Gastrocnemius medialis (tissue), 4 donors: ENCODE measurements around the gene CIITA. TPM values are rescaled to one million over a fixed set of nuclear protein-coding genes. Genes with fewer than 3 reads are reported as not detected.
"Not testable (repeated sequence)": the region's sequence is repeated elsewhere in the genome, so short reads cannot be mapped to it uniquely, and the experiment has no call there.

Experiments used
- ATAC-seq, 2 donors: fragments of 150-250 bp; one replicate each; pipeline ENCODE4 v1.9.1; 2016
- DNase-seq, 2 donors: peaks; one replicate each; pipeline ENCODE4 v3.0.0-alpha.2; 2019
- H3K27ac ChIP-seq, 4 donors: fragments of 200-600 bp; sonication (generic); 1 replicate in 1 of 4; 2 replicates in 3 of 4; pipeline ENCODE4 v1.5.1; 2016 to 2018; ENCODE audit warnings: mild to moderate bottlenecking in 2 of 4, moderate library complexity in 1 of 4
- H3K27me3 ChIP-seq, 3 donors: fragments of 200-600 bp; sonication (generic) in 2 of 3; 1 replicate in 1 of 3; 2 replicates in 2 of 3; pipeline versions ENCODE4 v1.5.1 to v1.6.0; 2016 to 2019; ENCODE audit warnings: mild to moderate bottlenecking in 1 of 3, moderate library complexity in 1 of 3
- H3K36me3 ChIP-seq, 2 donors: fragments of 200-600 bp; sonication (generic) in 1 of 2; one replicate each; pipeline ENCODE4 v1.5.1; 2017 to 2018
- H3K4me1 ChIP-seq, 2 donors: fragments of 200-600 bp; sonication (generic) in 1 of 2; one replicate each; pipeline ENCODE4 v1.5.1; 2016 to 2017; ENCODE audit warnings: mild to moderate bottlenecking in 2 of 2
- H3K4me3 ChIP-seq, 4 donors: fragments of 200-600 bp; sonication (generic) in 3 of 4; 1 replicate in 1 of 4; 2 replicates in 3 of 4; pipeline ENCODE4 v1.5.1; 2016 to 2019; ENCODE audit warnings: mild to moderate bottlenecking in 2 of 4
- H3K9me3 ChIP-seq, 3 donors: fragments of 200-600 bp; sonication (generic) in 2 of 3; 1 replicate in 1 of 3; 2 replicates in 2 of 3; pipeline ENCODE4 v1.5.1; 2016 to 2019
- POLR2A ChIP-seq, 2 donors: fragments of 450-650 bp; IDR thresholded peaks; one replicate each; pipeline ENCODE4 v1.6.1; 2017; ENCODE audit warnings: antibody characterized with exemption in 2 of 2, mild to moderate bottlenecking in 2 of 2, moderate library complexity in 2 of 2
- in situ Hi-C, 4 donors: fragments of 200-750 bp; cut with MboI; loops; one replicate each; pipeline versions ENCODE4 v1.15.0 to v1.8.0; 2017; ENCODE audit warnings: low sequenced_read_pairs in 4 of 4
- intact Hi-C: fragments of 100-400 bp; cut with DNase I; formaldehyde crosslinking; loops from one replicate; pipeline ENCODE4 v1.15.1; 2023; ENCODE audit warnings: low total_unique reads
- total RNA-seq, 4 donors: library from RNA; depleted of rRNA; stranded (reverse); fragments of >200 nt; gene quantifications; one replicate each; pipeline versions ENCODE4 v1.1.0 to v1.2.3, GENCODE V29; 2016
- TF ChIP-seq, protein P1 (sequence below), 5 experiments: fragments of 450-650 bp in 3 of 5; fragments of 200-600 bp in 2 of 5; sonication (generic) in 2 of 5; IDR thresholded peaks in 4 of 5; conservative IDR thresholded peaks in 1 of 5; 1 replicate in 4 of 5; 2 replicates in 1 of 5; pipeline ENCODE4 v1.5.1; 2016 to 2019; ENCODE audit warnings: antibody characterized with exemption in 5 of 5, mild to moderate bottlenecking in 3 of 5, moderate library complexity in 3 of 5

Gene CIITA
- total RNA-seq, 4 donors from 2014 or later: 2.3 to 9.1 (median 5.1) TPM

DNA sequence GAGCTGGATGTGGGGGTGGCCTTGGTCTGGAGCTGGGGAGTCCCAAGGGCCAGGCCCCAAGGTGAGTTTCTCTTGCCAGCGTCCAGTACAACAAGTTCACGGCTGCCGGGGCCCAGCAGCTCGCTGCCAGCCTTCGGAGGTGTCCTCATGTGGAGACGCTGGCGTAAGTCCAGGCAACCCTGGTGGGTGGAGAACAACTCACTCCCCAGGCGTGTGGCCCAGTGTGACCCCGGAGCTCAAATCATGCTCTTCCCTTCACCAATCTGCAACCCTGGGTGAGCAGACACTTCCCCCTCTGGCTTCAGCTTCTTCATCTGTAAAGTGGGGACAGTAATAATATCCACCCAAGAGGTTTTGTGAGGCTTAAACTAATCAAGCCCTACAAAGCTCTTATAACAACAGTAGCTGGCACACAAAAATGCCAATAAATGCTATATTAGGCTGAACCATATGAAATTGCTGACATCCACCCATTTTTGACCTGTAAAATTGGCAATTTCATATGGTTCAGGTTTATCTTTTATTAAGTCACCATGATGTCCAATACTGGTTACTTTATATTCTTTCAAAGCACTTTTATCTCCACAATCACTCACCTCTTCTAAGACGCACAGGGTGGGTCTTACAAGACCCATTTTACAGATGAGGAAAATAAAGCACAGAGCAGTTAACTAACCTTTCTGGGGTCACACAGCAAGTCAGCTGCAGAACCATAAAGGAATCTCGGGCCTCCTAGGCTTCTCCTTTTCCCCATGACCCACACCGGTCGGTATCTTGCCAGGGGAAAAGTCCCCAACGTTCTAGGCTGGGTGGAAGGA, 45.5 kb downstream of the CIITA start:
- ATAC-seq (peak; percentile 3 to 21), DNase-seq (peak; percentile 78 to 88)
- peaks cover 52 to 61% of the 10 kb centered on the region in 2 donors for H3K4me1 ChIP-seq
- no peaks in the 10 kb centered on the region for H3K27me3 ChIP-seq
- no peak overlapping the region for H3K4me3 ChIP-seq
- peaks cover 0 to 18% of the 10 kb centered on the region in 2 donors for H3K36me3 ChIP-seq
- in situ Hi-C loops: loop anchor here in 2 of 4 donors (5.0 to 25.0 kb wide), 2 partner anchors 180 to 410 kb away; partner anchors contain the start of gene NUBP1 (in 1 of the 2)
- TF ChIP-seq POLR2A (IDR thresholded peaks at IDR 0.05): no peak
- TF ChIP-seq, protein P1, sequence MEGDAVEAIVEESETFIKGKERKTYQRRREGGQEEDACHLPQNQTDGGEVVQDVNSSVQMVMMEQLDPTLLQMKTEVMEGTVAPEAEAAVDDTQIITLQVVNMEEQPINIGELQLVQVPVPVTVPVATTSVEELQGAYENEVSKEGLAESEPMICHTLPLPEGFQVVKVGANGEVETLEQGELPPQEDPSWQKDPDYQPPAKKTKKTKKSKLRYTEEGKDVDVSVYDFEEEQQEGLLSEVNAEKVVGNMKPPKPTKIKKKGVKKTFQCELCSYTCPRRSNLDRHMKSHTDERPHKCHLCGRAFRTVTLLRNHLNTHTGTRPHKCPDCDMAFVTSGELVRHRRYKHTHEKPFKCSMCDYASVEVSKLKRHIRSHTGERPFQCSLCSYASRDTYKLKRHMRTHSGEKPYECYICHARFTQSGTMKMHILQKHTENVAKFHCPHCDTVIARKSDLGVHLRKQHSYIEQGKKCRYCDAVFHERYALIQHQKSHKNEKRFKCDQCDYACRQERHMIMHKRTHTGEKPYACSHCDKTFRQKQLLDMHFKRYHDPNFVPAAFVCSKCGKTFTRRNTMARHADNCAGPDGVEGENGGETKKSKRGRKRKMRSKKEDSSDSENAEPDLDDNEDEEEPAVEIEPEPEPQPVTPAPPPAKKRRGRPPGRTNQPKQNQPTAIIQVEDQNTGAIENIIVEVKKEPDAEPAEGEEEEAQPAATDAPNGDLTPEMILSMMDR (IDR thresholded peaks at IDR 0.05 in 4 of 5, conservative IDR thresholded peaks at IDR 0.05 in 1 of 5): no peak
- H3K27ac ChIP-seq: peak overlapping the region; percentile 92 to 94 (median 93)
- H3K9me3 ChIP-seq: no peaks in the 10 kb centered on the region
- intact Hi-C loops: loop anchor here (2.0 to 5.0 kb wide), 2 partner anchors 16 to 225 kb away; no protein-coding TSS in a partner anchor

DNA sequence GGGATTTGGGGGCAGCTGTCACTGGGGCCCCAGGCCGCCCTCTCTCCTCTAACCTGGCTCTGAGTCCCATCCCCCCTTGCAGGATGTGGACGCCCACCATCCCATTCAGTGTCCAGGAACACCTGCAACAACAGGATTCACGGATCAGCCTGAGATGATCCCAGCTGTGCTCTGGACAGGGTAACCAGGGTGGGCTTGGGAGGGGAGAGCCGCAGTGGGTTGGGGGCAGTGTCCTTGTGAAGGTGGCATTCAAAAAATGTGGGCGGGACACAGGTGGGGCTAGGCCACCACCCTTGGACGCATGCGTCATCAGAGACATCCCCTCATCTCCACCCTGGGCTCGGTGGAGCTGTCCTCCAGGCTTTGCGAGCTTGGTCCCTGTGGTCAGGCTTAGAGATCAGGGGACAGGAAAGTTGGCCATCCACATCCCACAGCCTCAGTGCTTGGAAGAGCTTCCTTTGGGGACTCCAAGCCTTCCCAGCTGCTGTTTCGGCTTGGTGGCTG, 46.2 kb downstream of the CIITA start:
- DNase-seq (peak in 1 of 2 donors; percentile 52), ATAC-seq (peak in 1 of 2 donors; percentile 10)
- in situ Hi-C loops (loop anchor here in 2 of 4 donors (5.0 to 25.0 kb wide), 2 partner anchors 181 to 411 kb away; partner anchors contain the start of gene NUBP1 (in 1 of the 2)), intact Hi-C loops (loop anchor here (2.0 to 5.0 kb wide), 2 partner anchors 16 to 224 kb away; no protein-coding TSS in a partner anchor)
- Histone ChIP-seq H3K27ac (peak overlapping the region; percentile 92 to 94 (median 93)), H3K4me3 (no peak overlapping the region), H3K36me3 (peaks cover 0 to 25% of the 10 kb centered on the region in 2 donors), H3K4me1 (peaks cover 52 to 58% of the 10 kb centered on the region in 2 donors), H3K27me3 (no peaks in the 10 kb centered on the region), H3K9me3 (no peaks in the 10 kb centered on the region)
- TF ChIP-seq, protein P1 (IDR thresholded peaks at IDR 0.05 in 4 of 5, conservative IDR thresholded peaks at IDR 0.05 in 1 of 5): no peak
- no peak for TF ChIP-seq POLR2A (IDR thresholded peaks at IDR 0.05)

DNA sequence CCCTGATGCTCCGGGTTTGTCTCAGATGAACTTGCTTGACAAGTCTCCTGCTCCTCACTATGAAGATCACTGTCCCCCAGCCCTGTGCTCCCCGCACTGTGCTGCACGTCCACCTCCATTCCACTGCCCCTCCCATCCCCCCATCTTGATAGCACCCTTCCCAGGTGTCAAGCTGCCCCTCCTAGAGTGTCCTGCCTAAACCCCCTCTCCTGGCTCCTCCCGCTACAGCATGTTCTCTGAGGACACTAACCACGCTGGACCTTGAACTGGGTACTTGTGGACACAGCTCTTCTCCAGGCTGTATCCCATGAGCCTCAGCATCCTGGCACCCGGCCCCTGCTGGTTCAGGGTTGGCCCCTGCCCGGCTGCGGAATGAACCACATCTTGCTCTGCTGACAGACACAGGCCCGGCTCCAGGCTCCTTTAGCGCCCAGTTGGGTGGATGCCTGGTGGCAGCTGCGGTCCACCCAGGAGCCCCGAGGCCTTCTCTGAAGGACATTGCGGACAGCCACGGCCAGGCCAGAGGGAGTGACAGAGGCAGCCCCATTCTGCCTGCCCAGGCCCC, 46.7 kb downstream of the CIITA start:
- intact Hi-C loops (loop anchor here (2.0 to 5.0 kb wide), 2 partner anchors 15 to 224 kb away; no protein-coding TSS in a partner anchor), in situ Hi-C loops (loop anchor here in 2 of 4 donors (5.0 to 25.0 kb wide), 2 partner anchors 181 to 411 kb away; partner anchors contain the start of gene NUBP1 (in 1 of the 2))
- DNase-seq (peak; percentile 87 to 97), ATAC-seq (peak; percentile 49 to 55)
- no peak overlapping the region for H3K4me3 ChIP-seq
- peaks cover 47 to 53% of the 10 kb centered on the region in 2 donors for H3K4me1 ChIP-seq
- peak overlapping the region; percentile 92 to 94 (median 93) for H3K27ac ChIP-seq
- no peaks in the 10 kb centered on the region for H3K27me3 ChIP-seq
- TF ChIP-seq, protein P1 (IDR thresholded peaks at IDR 0.05 in 4 of 5, conservative IDR thresholded peaks at IDR 0.05 in 1 of 5): no peak
- peak; percentile 7 to 29 for TF ChIP-seq POLR2A (IDR thresholded peaks at IDR 0.05)
- H3K9me3 ChIP-seq: no peaks in the 10 kb centered on the region
- peaks cover 0 to 30% of the 10 kb centered on the region in 2 donors for H3K36me3 ChIP-seq

DNA sequence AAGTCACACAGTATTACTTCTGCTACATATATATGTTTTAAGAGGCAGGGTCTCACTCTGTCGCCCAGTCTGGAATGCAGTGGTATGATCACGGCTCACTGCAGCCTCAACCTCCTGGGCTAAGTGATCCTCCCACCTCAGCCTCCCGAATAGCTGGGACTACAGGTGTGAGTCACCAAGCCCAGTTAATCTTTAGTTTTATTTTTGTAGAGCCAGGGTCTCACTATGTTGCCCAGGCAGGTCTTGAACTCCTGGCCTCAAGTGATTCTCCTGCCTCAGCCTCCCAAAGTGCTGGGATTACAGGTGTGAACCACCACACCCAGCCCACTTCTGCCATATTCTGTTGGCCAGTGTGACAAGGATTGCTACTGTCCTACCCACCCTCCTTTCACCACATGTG, 48.3 kb downstream of the CIITA start:
- Histone ChIP-seq H3K4me1 (peaks cover 46 to 50% of the 10 kb centered on the region in 2 donors), H3K27ac (peak overlapping the region; percentile 92 to 94 (median 93)), H3K36me3 (peaks cover 0 to 36% of the 10 kb centered on the region in 2 donors)
- H3K9me3 ChIP-seq, H3K4me3 ChIP-seq, in situ Hi-C loops, DNase-seq, ATAC-seq, intact Hi-C loops, H3K27me3 ChIP-seq: not testable (repeated sequence)
